HG03439 (cell line): ENCODE results near the gene ITGB8.

ENCODE experiments used
- ATAC-seq: cut with Tn5 transposase; IDR thresholded peaks from one replicate; pipeline ENCODE4 v1.9.1; 2021; ENCODE audit warnings: mild to moderate bottlenecking, moderate library complexity; ENCODE audit not compliant: unreplicated experiment

The ITGB8 gene

DNA sequence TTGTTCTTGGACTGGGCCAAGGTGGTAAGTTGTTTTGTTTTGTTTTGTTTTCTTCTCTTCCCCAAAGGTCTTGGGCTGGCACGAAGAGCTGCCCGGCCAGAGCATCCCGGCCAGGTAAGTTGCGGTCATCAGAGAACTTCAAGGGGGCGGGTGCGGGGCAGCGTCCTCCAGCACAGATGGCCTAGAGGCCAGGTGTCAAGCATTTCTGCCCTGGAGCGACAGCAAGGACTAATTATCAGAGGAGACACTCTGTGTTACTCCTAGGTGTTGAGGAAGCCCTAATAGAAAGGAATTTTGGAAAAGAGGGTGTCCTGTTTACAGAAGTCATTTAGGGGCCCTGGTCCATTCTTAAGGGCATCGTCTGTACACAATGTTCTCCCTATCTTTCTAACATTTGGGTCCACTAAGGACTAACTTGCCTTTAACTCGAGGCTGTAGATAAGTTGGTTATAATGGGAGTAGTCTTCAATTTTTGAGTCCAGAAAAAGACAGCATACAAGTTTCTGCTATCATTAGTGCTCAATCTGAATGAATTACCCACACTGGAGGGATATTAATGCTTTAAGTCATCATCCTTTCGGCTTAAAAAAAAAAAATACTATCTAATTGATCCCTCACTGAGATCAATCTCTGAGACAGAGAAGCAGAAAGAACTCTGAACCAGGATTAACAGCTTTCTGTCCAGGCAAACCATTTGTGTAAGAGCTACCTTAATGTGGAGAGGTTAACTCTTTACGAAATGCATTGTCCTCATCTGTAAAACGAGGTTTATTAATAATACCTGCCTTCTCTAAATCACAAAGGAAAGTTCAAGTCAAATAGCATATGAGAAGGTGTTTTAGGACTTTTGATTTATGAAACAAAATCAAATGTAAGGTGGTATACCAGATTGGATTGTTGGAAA, 1.5 kb downstream of the ITGB8 start:
- no peak for ATAC-seq

DNA sequence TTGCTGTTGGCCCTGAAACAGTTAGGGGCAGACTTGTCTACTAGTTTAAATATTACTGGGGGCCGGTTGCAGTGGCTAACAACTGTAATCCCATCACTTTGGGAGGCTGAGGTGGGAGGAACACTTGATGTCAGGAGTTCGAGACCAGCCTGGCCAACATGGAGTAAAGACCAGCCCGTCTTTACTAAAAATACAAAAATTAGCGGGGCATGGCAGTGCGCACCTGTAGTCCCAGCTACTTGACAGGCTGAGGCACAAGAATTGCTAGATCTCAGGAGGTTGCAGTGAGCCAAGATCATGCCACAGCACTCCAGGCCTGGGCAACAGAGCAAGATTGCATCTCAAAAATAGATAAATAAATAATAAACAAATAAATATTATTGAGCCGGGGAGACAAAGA, 7.6 kb downstream of the ITGB8 start:
- ATAC-seq = no peak

DNA sequence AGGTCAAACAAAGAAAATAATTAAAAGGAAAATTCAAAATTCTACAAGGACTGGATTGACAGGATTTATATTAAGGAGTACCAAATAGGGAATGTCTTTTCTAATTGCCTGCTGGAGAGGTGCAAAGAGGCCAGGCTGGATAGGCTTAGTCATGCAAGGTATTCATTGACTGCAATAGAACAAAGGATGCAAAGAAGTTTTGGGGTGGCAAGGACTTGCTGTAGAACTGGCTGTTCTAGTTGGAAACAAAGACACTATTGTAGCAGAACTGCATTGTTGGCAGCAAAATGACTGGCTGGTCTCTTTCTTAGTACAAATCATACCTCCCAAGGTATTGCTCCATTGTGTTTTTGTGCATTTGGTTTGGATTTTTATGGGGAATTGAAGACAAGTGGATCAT, 10.1 kb downstream of the ITGB8 start:
- ATAC-seq = no peak

DNA sequence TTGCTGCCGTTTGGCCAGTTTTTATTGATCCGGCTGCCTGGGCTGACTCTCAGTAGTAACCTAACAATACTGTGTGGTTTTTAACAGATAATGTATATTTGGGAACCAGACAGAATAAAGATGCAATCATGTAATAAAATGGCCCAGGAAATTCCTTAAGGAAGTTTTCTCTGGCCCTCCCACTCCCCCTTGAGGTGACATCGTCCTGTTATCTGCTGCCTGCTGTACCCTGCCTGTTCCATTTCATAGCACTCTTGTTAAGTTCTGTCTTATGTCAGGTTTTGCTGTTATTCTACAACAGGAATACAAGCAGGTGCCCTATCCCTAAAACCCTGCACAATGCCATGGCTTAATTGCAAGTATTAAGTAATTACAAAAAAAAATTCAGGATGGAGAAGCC, 12.5 kb downstream of the ITGB8 start:
- no peak for ATAC-seq

DNA sequence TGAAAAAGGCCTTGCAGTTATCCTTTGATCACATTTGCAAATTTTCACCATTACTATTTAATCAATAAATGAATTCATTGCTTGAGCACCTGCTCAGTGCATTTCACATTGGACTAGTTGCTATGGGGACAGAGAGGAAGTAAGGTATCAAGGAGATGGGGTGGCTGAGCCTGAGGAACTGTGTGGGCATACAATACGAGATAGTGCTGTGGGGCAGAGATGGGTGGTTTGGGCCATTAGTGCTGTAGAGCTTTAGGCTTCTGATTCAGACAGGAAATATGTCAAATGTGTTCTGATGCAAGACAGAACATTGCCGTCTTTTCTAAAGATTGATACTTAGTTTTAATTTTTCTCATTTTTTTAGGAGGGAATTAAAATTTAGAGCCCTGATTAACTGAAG, 13.2 kb downstream of the ITGB8 start:
- ATAC-seq = no peak

DNA sequence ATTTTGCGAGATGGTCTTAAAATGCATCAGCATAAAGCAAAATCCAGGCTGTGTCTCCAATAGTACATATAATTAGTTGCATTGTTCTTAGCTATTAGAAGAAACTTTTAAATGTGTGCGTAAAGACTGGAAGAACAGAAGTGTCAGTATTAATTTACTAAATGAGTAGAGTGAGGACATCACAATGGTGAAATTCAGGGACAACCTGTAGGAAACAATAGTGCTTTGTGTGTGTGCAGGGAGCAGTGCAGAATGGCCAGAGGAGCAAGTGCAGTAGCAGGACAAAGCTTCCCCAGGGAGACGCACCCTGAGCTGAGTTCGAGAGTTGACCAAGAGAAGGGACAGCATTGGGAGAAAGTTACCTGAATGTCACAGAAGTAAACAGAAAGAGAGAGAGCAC, 13.7 kb downstream of the ITGB8 start:
- ATAC-seq = no peak

DNA sequence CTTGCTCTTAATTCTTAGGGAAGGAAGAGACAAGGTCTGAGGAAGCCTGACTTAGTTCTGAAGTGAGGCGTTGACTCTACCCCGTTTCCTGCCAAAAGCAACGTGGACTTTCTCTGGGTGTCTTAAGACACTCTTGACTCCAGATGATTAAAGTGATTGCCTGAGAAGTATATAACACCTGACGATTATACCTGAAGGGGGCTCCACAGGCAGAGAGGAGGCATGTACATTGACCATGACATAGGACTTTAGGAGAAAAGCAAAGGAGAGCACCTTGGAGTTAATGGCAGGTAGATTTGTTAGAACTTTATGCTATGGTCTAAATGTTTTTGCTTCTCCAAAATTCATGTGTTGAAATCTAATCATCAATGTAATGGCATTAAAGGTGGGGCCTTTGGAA, 15.9 kb downstream of the ITGB8 start:
- ATAC-seq = no peak

DNA sequence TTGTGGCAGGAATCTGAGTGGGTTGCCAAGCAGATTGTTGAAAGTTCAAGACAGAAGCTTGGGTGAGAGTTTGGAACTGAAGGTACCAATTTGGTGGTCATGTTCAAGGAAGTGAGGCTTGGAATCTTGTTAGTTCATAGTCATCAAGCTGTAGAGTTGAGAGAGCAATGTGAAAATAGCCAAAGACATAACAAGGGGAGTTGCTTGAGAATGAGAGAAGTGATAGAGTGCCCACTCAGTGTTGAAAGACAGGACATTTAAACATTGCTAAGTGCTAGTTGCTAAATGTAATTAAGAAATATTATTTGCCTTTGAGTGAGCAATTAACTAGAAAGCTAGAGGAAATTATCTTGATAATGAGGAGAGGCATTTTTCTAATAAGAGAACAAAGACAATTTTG, 17.0 kb downstream of the ITGB8 start:
- ATAC-seq = no peak

DNA sequence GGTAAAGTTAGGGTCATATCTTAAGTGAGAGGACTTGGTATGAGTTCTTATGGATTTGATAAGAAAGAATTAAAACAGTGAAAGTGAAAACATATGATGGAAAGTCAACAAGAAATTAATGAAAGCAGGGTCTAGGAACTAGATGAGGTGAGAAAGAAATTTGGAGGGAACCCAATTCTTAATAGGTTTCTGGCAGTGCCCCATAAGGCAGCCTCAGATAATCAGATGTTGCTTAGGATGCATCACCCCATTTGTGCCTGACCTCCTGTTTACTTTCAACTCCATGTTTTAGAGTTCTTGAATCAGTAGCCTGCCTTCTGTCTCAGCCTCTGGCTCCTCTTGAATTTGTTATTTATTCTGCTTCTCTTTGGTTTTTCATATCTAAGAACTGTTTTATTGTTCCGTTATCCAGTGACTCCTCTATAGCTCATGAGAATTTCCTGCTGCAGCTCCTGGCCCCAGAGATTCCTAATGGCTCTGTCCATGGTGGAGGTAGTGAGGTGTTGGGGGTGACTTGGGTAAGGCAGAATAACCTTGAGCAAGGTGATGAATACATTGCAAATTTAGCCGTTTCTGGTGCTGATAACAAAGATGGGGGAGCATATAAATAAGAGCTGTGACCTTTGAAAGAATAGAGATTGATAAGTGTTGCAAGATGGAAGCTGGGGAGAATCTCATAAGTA, 17.6 kb downstream of the ITGB8 start:
- ATAC-seq = no peak

DNA sequence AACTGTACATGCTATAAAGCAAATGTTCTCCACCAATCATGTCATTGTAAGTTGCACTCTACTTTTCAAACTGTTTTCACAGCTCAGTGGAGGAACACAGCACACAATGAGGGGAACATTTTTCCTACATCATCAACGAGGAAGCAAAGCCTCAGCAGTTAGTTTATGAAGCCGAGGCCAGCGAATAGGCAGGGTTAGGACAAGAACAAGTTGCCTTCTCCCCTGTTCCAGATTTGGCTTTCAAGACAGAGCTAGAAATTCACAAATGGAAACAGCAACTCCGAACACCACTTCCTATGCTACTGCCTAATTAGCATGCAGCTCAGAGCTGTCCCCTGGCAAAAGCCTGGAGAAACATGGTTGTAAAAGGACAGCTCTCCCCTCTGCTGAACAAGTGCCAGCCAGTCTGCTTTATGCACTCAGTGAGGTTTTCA, 19.8 kb downstream of the ITGB8 start:
- ATAC-seq = no peak

DNA sequence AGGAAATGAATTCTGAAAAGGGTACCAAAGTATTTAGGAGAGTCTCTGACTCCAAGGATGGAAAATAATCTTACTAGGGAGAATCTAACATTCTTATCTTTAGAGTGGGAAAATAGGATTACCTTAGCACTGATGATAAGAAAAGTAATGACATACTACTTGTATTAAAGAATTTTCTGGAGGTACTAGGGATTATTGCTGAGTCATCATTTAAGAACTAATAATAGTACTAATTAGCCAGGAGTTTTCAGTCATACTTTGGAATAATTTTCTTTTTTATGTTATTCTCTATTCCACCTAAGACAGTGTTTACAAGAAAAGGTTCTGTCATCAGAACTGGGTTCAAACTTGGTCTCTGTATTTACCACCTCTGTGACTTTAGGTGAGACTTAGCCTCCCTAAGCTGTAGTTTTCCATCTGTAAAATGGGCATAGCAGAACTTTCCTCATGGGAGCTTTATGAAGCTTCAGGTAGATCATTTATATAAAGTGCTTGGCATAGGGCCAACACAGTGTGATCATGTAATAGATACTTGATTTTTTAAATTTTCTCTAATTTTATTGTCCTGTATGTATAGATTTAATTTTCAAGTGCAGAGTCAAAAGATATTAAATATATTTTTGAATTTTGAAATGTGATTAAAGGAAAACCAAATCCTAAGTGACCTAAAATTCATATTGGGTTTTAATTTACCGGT, 20.4 kb downstream of the ITGB8 start:
- ATAC-seq = no peak

DNA sequence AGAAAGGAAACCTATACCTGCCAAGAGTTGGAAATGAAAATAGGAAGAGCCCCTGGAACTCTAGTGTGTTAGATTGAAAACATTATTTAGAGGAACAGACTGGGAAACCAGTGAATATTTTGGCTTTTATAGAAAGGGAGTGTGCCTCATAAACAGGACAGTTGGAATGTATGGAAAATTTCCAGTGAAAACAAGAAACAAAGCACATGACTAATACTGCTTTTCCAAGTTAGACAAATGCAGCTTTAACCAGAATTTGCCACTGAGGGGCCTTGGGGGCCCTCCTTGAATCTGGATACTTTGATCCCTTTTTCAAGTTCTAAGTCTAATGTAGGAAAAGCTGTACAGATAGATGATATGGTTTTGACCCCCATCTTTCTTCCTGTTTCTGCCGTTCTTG, 21.2 kb downstream of the ITGB8 start:
- no peak for ATAC-seq

DNA sequence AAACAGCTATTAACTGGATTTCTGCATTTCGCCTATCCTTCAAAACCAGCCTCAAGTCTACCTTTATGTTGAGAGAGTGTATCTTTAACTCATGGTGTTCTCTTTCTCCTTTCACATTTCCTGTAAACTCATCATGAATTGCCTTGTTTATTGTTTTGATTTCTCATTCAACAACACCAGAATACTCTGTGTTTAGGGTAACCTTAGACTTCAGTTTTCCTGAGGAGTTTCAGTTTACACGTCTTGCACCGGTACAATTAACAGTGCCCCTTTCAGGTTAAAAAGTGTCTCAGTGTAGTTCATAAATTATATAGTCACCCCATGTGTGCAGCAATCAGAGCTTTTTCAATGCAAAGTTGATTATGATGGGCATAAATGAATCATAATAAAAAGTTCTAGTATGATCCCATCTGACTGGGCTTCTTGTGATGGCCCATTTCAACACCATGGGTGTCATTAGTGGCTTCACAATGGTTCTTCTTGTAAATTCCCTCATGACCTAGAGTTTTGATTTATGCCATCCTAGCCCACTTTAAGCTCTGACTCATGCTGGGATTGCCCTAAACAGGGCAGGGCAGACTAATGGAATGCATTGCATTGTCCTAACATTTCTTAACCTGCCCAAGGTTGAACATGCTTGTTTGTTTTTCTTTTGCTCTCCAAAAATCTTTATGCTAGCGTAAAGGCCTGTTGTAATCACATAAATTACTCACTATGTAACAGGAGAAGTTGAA, 22.0 kb downstream of the ITGB8 start:
- ATAC-seq = no peak

DNA sequence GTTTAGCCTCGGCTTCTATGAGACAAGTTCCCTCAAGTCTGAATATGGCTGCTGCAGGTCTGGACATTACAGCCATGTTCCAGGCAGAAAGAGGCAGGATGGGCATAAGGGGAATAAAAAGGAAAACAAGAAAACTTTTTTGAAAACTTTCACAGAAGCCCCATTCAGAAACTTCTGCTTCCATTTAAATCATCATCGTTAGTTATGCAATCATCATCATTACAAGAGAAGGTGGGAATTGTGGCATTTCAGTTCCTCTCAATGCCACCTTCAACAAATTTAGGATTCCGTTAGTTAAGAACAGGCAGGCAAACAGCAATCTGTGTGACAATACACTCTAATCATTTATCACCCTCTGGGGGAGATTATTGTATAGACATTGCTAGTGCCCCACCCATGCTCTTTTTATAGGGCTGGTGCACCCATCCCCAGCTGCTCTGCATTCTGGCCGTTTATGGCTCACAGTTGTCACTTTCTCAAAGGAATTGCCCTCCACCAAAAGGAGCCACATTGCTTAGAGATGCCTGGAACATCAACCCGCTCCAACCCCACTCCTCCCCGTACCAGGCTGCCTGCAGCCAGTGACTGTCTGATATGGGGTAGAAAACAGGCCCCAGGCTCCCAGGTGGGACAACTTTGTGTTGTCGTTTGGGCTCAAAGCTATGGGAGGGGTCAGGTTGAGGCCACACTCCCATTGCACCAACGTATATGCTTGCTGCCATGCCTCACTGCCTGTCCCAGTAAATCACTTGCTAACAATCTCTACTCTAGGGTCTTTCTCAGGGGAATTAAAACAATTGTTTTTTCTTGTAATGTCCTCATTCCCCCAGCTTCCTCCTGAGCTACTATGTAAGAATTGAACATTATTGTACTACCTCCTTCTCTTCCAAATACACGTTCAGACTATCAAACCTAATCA, 24.2 kb downstream of the ITGB8 start:
- ATAC-seq = no peak

DNA sequence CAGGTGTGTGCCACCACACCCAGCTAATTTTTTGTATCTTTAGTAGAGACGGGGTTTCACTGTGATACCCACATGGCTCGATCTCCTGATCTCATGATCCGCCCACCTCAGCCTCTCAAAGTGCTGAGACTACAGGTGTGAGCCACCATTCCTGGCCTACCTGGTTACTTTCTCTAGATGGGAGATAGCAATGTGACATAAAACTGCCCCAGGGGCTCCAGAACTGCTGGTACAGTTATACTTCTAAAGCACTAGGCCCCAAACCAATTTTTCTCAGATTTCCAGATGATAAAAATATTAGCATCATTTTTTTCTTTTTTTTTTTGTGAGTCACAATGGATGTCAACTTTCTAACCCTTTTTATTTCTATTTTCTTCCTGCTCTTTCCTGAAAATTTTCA, 27.4 kb downstream of the ITGB8 start:
- ATAC-seq = no peak

DNA sequence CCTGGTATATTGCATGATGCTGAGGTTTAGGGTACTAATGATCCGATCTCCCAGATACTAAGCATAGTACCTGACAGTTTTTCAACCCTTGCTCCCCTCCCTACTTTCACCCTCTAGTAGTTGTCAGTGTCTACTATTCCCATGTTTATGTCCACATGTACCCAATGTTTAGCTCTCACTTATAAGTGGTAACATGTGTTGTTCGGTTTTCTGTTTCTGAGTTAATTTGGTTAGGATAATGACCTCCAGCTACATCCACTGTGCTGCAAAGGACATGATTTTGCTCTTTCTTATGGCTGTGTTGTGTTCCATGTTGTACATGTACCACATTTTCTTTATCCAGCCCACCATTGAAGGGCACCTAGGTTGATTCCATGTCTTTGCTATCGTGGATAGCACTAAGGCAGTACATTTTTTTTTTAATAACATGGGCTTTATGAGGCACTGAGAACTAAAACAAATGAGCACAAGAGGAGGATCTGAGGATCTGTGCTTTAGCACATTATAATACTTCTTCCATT, 28.1 kb downstream of the ITGB8 start:
- no peak for ATAC-seq

DNA sequence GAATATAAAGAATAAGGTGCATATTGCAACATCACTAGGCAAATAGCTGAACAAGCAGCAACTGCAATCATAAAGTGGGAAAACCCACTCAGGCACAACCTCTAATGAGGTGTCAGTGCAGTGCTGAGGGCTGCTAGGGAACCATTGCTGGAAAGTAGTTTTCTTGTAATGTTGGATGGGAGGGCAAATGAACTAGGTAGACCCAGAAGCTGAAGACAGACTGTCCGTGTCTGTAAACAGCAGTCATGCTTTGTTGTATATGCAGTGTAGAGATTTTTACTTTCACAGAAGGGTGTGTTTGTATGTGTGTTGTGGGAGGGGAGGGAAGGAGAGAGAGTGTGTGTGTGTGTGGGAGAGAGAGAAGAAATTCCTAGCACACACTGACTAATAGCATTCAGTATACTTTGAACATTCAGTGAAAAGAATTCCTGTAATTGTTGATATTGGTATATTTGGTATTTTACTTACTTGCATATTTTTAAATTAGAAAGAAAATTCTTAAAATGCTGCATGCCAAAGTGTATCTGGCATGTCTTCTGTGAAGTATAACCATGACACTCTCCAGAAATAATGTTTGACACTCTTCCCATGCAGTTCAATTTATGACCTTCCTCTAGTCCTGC, 28.8 kb downstream of the ITGB8 start:
- ATAC-seq = no peak

DNA sequence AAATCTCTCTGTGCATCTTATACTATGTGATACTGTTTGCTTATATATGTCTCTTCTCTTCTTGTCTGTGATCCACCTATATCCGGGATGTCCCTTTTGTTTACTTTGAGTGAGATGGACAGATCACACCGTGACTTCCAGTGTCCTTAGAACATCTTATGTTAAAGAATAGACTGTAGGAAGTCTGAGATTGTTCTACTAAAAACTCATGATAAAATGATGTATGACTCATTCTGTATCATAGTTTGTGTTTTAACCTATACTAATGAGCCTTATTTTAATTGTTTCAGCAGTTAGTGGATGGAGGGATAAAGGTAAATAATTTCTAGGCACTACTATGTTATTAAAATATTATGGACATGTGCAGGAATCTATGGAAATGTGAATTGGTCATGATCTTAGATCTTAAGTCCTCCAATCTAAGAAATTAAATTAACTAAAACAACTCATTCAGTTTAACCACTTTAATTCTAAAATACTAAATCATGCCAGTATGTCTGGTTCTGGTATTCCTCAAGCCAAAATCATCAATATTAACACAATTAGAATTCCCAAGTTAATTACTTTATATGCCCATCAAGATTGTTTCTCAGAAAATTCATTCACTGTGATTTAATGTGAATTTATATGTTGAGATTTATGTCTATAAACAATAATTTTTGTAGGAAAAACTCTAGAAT, 32.0 kb downstream of the ITGB8 start:
- no peak for ATAC-seq
